IPS-NIHi7 (cell line): Measurements from ENCODE around the gene GAB2.
"Not testable (repeated sequence)": the region's sequence is repeated elsewhere in the genome, so short reads cannot be mapped to it uniquely, and the experiment has no call there.

ENCODE experiments used
- DNase-seq: peaks from one replicate; pipeline ENCODE4 v3.0.0; 2012; ENCODE audit warnings: mixed read lengths; ENCODE audit errors: extremely low spot score

The GAB2 gene, protein sequence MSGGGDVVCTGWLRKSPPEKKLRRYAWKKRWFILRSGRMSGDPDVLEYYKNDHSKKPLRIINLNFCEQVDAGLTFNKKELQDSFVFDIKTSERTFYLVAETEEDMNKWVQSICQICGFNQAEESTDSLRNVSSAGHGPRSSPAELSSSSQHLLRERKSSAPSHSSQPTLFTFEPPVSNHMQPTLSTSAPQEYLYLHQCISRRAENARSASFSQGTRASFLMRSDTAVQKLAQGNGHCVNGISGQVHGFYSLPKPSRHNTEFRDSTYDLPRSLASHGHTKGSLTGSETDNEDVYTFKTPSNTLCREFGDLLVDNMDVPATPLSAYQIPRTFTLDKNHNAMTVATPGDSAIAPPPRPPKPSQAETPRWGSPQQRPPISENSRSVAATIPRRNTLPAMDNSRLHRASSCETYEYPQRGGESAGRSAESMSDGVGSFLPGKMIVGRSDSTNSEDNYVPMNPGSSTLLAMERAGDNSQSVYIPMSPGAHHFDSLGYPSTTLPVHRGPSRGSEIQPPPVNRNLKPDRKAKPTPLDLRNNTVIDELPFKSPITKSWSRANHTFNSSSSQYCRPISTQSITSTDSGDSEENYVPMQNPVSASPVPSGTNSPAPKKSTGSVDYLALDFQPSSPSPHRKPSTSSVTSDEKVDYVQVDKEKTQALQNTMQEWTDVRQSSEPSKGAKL

DNA sequence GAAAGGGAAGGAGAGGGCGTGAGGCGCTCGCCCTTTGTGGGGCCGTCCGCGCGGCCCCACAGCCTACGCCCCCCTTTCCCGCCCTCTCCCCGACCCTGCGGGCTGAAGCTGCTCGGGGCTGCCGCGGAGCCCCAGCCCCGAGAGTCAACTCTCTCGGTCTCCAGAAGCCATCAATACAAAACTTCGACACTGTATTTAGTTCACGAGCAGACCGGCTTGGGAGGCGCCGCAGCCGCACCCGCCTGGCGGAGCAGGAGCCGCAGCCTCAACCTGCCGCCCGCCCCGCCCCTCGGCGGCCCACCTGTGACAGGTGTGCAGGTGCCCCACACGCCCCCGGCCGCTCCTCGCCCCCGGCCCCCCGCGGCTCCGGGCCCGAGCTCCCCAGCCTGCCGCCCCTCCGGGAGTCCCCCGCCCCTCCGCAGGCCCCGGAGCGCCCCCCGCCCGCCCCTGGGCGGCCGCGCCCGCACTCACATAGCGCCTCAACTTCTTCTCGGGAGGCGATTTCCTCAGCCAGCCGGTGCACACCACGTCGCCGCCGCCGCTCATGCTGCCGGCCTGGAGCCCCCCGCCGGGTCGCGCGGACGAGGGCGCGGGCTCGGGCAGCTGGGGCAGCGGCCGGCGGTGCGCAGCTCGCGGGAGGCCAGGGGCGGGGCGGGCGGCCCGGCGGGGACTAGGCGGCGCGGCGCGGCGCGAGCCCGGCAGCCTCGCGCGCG is at the start of gene GAB2:
Gene GAB2 (minus strand): TSS at position 646 of the 713 bp plus-strand sequence. CDS start 100 bp downstream, at position 546.
- DNase-seq: peak; percentile 20

DNA sequence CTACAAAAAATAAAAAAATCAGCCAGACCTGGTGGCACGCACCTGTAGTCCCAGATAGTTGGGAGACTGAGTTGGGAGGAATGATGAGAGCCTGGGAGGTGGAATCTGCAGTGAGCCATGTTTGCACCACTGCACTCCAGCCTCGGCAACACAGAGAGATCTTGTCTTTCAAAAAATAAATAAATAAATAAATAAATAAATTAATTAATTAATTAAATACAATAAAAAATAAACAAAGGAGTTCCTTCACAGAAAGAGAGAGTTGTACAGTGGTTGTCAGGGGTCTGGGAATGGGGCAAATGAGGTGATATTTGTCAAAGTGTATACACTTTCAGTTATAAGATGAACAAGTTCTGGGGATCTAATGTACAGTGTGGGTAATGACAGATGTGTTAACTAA is 49.8 kb upstream of the GAB2 start:
- DNase-seq: no peak

DNA sequence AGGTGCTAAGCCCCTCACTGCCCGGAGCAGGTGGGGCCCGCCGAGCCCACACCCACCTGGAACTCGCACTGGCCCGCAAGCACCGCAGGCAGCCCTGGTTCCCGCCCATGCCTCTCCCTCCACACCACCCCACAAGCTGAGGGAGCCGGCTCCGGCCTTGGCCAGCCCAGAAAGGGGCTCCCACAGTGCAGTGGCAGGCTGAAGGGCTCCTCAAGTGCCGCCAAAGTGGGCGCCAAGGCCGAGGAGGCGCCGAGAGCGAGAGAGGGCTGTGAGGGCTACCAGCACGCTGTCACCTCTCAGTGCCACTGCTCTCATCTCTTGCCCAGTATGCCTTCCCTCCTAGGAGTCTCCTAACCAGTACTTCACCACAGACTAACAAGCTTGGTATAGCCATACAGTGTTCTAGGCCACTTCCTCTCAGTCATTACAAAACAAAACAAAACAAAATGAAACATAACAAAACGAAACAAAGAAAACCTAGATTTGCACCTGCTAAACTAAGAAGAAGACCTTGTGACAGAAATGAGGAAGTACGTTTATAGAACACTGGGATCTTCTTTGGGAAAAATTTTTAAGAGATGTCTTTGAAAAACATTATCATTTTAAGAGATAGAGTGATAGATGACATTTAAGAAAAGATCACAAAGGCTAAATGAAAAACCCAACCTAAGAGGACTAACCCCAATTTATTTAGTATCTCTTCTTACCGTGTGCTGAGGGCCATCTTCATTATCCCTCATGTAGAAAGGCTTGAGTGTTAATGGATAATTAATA is 47.7 kb upstream of the GAB2 start:
- no peak for DNase-seq

DNA sequence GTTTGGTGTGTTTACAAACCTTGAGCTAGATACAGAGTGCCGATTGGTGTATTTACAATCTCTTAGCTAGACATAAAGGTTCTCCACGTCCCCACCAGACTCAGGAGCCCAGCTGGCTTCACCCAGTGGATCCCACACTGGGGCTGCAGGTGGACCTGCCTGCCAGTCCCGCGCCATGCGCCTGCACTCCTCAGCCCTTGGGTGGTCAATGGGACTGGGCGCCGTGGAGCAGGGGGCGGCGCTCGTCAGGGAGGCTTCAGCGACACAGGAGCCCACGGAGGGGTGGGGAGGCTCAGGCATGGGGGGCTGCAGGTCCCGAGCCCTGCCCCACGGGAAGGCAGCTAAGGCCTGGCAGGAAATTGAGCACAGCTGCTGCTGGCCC is 47.2 kb upstream of the GAB2 start:
- not testable (repeated sequence) for DNase-seq

DNA sequence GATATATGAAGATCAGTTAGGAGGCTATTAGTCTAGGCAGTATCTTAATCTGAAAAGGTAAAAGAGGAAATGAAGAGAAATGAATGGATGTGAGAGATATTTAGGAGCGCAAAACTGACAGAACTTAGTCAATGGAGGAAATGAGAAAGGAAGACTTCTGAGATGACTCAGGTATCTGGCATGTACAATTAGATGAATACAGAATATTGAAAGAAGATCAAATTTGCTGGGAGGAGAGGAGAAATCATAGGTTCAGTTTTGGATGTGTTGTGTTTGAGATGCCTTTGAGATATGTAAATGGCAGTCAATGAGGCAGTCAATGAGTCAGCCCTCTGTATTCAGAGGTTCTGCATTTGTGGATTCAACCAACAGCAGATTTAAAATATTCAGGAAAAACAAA is 42.9 kb upstream of the GAB2 start:
- no peak for DNase-seq

DNA sequence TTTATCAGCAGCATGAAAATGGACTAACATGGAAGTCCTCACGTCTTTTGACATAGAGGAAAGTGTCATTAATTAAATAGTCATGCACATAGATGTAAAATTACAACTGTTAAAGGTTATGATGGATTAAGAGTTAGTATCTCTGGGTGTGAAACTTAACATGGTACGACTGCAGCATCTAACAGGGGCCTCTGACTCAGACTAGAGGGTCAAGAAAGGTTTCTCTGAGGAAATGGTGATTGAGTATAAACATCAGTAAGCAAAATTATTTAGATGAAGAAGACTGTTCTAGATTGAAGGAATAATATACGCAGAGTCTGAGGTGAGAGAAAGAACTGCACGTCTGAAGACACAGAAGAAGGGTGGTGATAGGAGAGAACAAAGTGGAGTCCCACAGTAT is 42.1 kb upstream of the GAB2 start:
- DNase-seq: no peak

DNA sequence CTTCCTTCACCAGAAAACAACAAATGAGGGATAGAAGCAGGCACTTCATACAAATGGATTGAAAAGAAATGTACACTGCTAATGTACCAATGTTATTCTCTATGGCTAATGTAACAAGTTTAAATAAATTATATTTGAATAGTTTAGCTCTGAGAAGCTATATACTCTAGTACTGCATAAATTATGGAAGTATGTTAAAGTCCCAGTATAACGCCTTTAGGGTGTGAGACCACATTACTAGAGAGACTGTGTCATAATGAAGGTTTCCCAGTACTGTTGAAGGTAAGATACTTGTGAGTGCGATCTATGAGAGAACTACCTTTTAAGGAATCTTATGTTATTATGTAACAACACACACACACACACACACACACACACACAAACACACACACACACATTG is 39.8 kb upstream of the GAB2 start:
- no peak for DNase-seq

DNA sequence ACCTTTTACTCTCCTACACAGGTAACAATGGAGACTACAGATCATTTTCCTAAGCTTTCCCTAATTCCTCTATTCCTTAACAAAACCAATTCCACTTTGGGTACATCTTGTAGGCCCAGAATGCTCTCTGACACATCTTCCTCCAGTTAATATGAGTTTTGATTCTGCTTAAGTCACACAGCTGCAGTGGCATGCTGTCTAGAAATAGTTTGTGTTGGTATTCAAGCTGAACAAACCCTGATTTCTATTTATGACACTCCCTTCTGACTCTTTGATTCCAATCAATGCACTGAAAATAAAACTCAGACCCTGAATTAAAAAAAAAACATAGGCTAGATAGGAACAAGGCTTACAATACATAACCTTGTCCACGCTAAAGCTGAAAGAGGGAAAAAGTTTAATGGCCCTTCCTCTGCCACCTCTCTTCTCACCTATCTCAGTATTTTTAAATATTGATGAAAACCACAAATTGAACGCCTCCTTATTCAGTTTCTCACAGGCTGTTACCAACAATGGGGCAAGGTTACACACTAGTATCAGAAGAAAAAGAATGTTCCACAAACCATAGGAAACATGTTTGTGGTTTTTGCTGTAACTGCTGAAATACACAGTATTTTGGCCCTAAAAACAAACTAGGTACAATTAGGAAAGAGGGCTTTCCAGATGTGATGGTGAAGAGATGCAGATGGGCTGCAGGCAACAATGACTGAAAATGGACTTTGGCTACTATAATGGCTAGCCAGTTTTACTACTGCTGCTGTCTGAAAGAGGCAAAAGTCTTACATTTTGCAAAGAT is 35.7 kb upstream of the GAB2 start:
- DNase-seq: no peak

DNA sequence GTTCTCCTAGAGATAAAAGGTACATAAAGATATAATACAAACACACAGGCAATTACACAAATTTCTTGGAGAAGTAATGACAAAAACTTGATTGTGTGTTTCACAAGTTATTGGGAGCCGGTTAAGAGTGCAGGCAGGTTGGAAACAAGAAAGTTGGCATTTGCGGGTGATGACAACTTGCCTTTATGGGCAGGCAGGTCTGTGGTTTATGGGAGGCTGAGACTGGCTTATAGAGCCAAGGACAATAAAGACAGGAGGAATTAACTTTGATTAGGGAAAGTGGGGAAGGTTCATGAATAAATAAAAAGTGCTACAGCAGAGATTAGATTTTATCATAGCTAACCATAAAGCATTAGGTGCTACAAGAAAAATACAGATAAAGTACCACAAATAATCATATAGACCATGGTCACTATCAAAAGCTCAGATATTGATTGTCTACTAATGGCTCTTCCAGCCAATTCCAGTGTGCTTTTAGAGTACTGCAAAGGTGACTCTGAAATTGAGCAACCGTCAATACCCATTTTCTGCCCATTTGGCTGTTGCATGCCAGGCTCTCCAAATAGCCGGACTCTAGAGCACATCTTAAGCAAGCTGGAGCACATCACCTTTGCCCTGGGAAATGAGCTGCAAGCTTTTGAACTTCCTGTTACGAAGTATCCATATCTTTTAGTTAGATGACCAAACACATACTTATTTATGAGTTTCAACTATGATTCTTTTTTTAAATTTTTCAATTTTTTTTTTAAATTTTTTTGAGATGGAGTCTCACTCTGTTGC is 33.9 kb upstream of the GAB2 start:
- no peak for DNase-seq

DNA sequence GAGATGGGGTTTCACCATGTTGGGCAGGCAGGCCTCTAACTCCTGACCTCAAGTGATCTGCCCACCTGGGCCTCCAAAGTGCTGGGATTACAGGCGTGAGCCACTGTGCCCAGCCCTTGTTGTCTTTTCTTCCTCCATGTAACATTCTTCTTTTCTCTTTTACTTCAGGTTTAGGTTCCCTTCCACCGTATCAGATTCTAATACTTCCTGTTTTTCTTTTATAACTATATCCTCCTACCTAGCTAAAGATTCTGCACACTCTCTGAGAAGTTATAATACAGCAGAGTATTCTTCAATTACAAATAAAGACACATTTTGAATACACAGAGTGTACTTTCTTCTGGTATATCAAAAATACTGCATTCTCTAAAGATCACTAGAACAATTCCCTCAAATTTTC is 33.2 kb upstream of the GAB2 start:
- no peak for DNase-seq

DNA sequence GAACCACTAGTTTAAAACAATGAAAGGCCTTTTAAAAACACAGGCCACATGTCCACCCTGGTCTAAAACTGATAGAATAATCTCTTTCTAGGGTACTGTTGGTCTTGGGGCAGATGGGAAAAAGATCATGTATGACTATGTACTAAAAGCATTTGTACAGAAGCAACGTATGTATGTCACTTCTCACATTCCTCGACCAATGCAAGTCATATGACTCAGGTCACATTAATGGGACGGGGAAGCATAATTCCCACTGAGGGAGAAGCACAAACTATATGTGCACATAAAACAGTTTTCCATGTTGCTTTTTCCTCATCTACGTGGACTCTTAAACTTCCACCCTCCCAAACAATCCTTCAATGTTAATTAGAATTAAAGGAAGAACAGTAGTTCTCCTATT is 32.2 kb upstream of the GAB2 start:
- DNase-seq: no peak

DNA sequence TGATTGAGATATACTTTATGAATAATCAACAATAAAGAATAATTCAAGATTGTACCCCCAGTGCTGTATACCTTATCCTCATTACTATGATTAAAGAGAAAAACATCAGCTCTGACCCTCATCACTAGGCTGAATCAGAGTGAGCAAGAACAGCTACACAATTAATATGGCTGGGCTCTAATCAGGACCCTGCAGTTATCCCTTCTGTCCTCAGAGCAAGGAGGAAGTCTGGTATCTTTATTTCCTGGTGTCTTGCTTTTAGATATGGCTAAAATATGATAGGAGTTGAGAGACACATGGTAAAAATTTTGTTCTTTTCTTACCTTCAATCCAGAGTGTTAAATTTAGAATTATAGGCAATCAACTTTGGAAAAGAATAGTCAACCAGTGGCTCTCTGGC is 28.6 kb upstream of the GAB2 start:
- DNase-seq: no peak

DNA sequence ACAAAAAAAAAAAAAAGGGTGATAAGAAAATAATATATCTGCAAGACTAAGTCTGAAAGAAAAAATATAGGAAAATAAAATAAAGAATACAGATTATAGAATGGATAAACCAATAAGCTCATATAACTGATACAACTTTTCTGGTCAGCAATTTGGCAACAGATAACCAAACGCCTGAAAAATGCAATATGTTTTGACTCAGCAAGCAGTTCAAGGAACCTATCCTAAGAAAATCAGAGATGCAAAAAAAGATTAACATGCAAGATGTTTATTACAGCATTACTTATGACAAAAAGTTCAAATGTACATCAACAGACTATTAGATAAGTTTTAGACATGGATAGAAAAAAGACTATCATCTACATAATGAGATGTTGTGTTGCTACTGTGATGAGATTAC is 27.1 kb upstream of the GAB2 start:
- no peak for DNase-seq

DNA sequence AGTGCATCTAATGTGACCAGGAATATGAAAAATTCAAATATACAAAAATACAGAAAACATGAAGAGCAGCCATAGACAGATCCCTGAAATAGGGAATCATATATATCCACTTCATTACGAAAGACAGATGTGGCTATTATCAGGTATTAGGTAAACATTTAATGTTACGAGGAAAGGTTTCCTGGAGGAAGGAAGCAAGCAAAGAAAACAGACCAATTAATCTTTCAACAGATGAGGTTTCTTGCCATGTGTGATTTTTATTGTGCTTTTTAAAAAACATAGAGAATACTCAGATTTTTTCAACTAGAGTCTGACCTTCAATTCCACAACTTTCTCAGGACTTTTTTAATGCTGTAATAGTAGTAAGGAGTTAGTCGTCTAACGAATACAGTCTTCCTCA is 24.3 kb upstream of the GAB2 start:
- DNase-seq: no peak

DNA sequence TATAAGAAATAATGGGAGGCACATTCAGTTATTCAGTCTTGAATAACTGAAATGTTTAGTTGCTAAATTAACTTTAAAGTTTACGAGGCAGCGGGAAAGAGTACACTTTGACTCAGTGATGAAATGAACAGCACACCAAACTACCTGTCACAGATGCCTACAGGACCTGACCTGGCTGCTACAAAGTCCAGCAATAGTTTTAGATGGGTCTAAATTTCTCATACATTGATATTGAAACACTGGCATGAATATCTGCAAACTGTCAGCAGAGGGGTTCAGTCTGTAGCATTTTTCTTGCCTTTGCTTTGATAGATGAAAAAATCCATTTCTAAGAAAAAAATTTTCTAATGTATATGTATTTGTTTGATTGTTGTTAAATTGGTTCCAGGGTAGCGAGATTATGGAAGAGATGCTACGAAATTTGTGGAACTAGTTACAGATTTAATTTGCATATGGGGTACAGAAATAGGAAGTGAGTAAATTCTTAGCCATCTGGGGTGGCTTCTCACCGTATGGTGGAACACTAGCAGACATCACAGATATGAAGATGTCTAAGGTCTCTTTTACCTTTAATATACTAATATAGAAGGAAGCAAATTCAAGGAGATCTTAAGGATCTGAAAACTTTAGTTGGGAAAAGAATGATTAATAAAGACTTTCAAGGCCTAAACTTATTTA is 20.8 kb upstream of the GAB2 start:
- DNase-seq: no peak

DNA sequence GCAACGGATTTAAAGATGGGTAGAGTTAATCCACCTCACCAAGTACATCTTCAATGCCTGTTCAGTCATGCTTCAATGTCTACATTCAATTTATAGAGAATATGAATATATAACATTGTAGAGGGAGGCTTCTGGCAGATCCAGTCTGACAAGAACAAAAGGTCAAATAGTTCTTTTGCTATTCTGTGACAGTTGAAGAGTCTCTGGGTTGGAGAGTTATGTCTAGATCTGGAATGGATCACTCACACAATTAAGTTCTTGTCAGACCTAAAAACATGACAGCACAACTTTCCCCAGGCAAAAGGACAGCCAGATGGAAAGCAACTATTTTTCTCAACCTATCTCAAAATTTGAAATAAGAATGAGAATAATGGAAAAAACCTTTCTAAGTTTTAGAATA is 15.3 kb upstream of the GAB2 start:
- no peak for DNase-seq

DNA sequence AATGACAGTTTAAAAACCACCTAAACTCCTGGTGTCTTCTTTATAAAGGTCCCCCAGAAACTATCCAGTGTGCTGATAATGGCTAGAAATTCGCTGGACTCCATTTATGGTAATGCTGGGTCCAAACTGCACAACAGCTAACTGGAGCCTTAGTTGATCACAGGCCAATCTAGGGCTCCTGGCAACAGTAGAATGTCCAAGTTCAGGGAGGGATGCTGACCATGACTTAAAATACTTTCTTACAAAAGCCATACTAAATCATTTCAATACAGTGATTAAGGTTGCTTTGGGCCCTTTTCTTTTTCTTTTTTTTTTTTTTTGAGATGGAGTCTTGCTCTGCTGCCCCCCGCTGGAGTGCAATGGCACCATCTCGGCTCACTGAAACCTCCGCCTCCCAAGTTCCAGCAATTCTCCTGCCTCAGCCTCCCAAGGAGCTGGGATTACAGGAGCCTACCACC is 14.5 kb upstream of the GAB2 start:
- no peak for DNase-seq

DNA sequence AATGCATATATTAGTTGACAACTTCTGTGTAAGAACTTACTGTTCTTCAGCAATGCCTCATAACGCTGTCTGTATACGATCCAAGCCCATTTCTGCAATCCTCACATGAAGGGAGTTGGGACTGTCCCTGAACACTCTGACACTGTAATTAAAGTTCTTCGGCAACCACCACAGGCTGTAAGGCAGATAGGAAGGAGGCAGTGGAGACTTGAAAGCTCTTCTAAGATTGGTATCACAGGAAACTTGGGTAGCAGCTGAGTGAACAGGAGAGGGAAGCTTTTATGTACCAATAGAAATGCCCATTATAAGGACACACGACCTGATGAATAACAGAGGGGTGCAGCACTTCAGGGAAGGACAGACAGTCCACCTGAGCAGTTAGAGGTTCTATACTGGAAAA is 12.0 kb upstream of the GAB2 start:
- DNase-seq: no peak

DNA sequence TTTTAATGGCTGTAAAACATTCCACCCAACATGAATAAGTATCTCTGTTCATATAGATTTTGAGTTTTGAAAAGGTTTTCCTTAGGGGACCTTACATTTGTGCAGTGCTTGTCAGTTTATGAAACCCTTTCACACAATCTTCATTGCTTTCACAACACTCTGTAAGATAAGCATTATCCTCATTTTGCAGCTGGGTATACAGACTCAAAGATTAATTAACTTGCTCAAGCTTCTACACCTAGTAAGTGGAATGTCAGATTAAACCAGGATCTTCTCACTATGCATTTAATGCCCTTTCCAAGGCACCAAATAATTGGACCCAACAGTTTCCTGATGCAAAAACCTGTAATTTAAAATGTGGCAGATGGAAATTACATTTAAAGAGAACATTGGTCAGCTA is 11.6 kb upstream of the GAB2 start:
- DNase-seq: no peak

DNA sequence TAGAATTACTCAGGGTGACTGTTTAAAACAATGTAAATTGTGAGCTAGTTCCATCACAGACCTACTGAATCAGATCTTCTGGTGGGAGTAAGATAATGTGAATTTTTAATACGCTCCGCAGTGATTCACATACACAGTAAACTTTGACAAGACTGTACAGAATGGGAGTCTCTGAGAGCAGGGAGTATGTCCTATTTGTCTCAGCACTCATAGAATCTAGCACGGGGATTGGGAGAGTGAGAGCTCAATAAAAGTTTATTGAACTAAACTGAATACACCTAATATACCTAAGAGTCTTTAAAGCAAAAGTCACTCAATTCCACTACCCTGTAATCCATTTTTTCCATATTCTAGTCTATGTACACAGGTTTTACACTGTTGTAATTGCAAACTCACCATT is 11.2 kb upstream of the GAB2 start:
- DNase-seq: no peak
